Ovary (tissue), 3 donors: ENCODE results near the gene DDX24.

Experiments used
- CTCF ChIP-seq, 3 donors: fragments of 450-650 bp in 2 of 3; fragments of 200-600 bp in 1 of 3; IDR thresholded peaks; one replicate each; pipeline versions ENCODE4 v1.5.1 to v1.8.0; 2016 to 2022; ENCODE audit warnings: antibody characterized with exemption in 3 of 3, mild to moderate bottlenecking in 1 of 3
- POLR2A ChIP-seq: fragments of 450-650 bp; IDR thresholded peaks from one replicate; pipeline ENCODE4 v1.6.1; 2017; ENCODE audit warnings: antibody characterized with exemption, mild to moderate bottlenecking, moderate library complexity
- donor health status: DM: no; HTN: no; CAD: no.

GRCh38 chr14:94119071-94119470, 38.1 kb upstream of the DDX24 start:
- TF ChIP-seq CTCF (IDR thresholded peaks at IDR 0.05) (no peak), POLR2A (no peak)
